H9 (cell line): ENCODE measurements around the gene ABCC4. TPM values are rescaled to one million over a fixed set of nuclear protein-coding genes. Genes with fewer than 3 reads are reported as not detected.

Experiments used
- DNase-seq: peaks from one replicate; pipeline ENCODE4 v3.0.0-alpha.2; 2017
- H2AFZ ChIP-seq: one replicate; pipeline ENCODE4 v1.6.1; 2013; ENCODE audit warnings: mild to moderate bottlenecking, low read length, control low read depth, moderate library complexity
- H2AK5ac ChIP-seq: 2 replicates; pipeline ENCODE4 v1.6.1; 2013; ENCODE audit warnings: low read length, control low read depth, mixed read lengths; ENCODE audit not compliant: insufficient read length
- H2BK120ac ChIP-seq: one replicate; pipeline ENCODE4 v1.6.1; 2013; ENCODE audit warnings: low read depth, mild to moderate bottlenecking, low read length, control low read depth, inconsistent platforms; ENCODE audit not compliant: poor library complexity, severe bottlenecking
- H2BK12ac ChIP-seq: 2 replicates; pipeline ENCODE4 v1.6.1; 2013; ENCODE audit warnings: low read length, control low read depth, mixed read lengths, low read depth; ENCODE audit not compliant: insufficient read length
- H2BK15ac ChIP-seq: 2 replicates; pipeline ENCODE4 v1.6.1; 2013; ENCODE audit warnings: low read depth, low read length, control low read depth
- H2BK20ac ChIP-seq: one replicate; pipeline ENCODE4 v1.6.1; 2013; ENCODE audit warnings: low read depth, mild to moderate bottlenecking, low read length, control low read depth, inconsistent platforms; ENCODE audit not compliant: poor library complexity, severe bottlenecking
- H2BK5ac ChIP-seq: 2 replicates; pipeline ENCODE4 v1.6.1; 2013; ENCODE audit warnings: low read length, control low read depth, mixed read lengths; ENCODE audit not compliant: insufficient read length
- H3K14ac ChIP-seq: 2 replicates; pipeline ENCODE4 v1.6.1; 2013; ENCODE audit warnings: low read length, control low read depth; ENCODE audit not compliant: insufficient read depth
- H3K18ac ChIP-seq: 2 replicates; pipeline ENCODE4 v1.6.1; 2013; ENCODE audit warnings: low read depth, mild to moderate bottlenecking, mixed read lengths, low read length, control low read depth; ENCODE audit not compliant: insufficient read length
- H3K23ac ChIP-seq: 2 replicates; pipeline ENCODE4 v1.6.1; 2013; ENCODE audit warnings: low read length, control low read depth, mixed read lengths, low read depth; ENCODE audit not compliant: insufficient read length
- H3K23me2 ChIP-seq: 2 replicates; pipeline ENCODE4 v1.6.1; 2013; ENCODE audit warnings: low read depth, mild to moderate bottlenecking, mixed read lengths, low read length, control low read depth; ENCODE audit not compliant: insufficient read length, poor library complexity, severe bottlenecking
- H3K27ac ChIP-seq: 2 replicates; pipeline ENCODE4 v1.5.1; 2013; ENCODE audit warnings: low read length, control low read depth, mixed read lengths, low read depth; ENCODE audit not compliant: insufficient read length
- H3K27me3 ChIP-seq: 2 replicates; pipeline ENCODE4 v1.6.1; 2013; ENCODE audit warnings: low read length, control low read depth, inconsistent platforms; ENCODE audit not compliant: insufficient read depth
- H3K4ac ChIP-seq: 2 replicates; pipeline ENCODE4 v1.6.1; 2013; ENCODE audit warnings: low read depth, mild to moderate bottlenecking, control low read depth, inconsistent platforms, low read length, moderate library complexity
- H3K4me1 ChIP-seq: 2 replicates; pipeline ENCODE4 v1.6.1; 2013; ENCODE audit warnings: low read length, control low read depth, inconsistent platforms; ENCODE audit not compliant: insufficient read depth
- H3K4me2 ChIP-seq: 2 replicates; pipeline ENCODE4 v1.6.1; 2013; ENCODE audit warnings: low read length, control low read depth, mixed read lengths; ENCODE audit not compliant: insufficient read length, insufficient read depth
- H3K56ac ChIP-seq: 2 replicates; pipeline ENCODE4 v1.6.1; 2013; ENCODE audit warnings: low read depth, mild to moderate bottlenecking, mixed read lengths, low read length, control low read depth; ENCODE audit not compliant: insufficient read length
- H3K79me1 ChIP-seq: 2 replicates; pipeline ENCODE4 v1.6.1; 2013; ENCODE audit warnings: low read depth, mild to moderate bottlenecking, moderate library complexity, low read length, control low read depth, inconsistent platforms; ENCODE audit not compliant: insufficient read depth, poor library complexity, severe bottlenecking
- H3K79me2 ChIP-seq: 2 replicates; pipeline ENCODE4 v1.6.1; 2013; ENCODE audit warnings: low read length, control low read depth, inconsistent platforms; ENCODE audit not compliant: insufficient read depth
- H3K9ac ChIP-seq: 2 replicates; pipeline ENCODE4 v1.6.1; 2013; ENCODE audit warnings: low read length, control low read depth, mixed read lengths; ENCODE audit not compliant: insufficient read length; ENCODE audit errors: extremely low read depth
- H3K9me3 ChIP-seq: one replicate; pipeline ENCODE4 v1.6.1; 2013; ENCODE audit warnings: low read depth, low read length, inconsistent platforms; ENCODE audit not compliant: control insufficient read depth
- H3T11ph ChIP-seq: one replicate; pipeline ENCODE4 v1.6.1; 2013; ENCODE audit warnings: mild to moderate bottlenecking, low read length, control low read depth, inconsistent platforms
- H4K20me1 ChIP-seq: one replicate; pipeline ENCODE4 v1.6.1; 2013; ENCODE audit not compliant: control insufficient read depth, insufficient read length, insufficient read depth
- H4K5ac ChIP-seq: 2 replicates; pipeline ENCODE4 v1.6.1; 2013; ENCODE audit warnings: low read depth, mild to moderate bottlenecking, mixed read lengths, low read length, control low read depth; ENCODE audit not compliant: insufficient read length
- H4K8ac ChIP-seq: replicated peaks from 2 replicates; pipeline ENCODE4 v1.6.1; 2013; ENCODE audit warnings: low read length, control low read depth, mixed read lengths, low read depth; ENCODE audit not compliant: insufficient read length
- H4K91ac ChIP-seq: 2 replicates; pipeline ENCODE4 v1.6.1; 2013; ENCODE audit warnings: low read depth, mild to moderate bottlenecking, moderate library complexity, mixed read lengths, low read length, control low read depth; ENCODE audit not compliant: insufficient read length
- H3K27ac Mint-ChIP-seq, 3 experiments: 2 replicates in 2 of 3; 3 replicates in 1 of 3; pipeline ENCODE4 v1.8.0; 2020 to 2021; ENCODE audit warnings: mixed read lengths in 3 of 3, mild to moderate bottlenecking in 1 of 3, moderate library complexity in 1 of 3
- H3K27me3 Mint-ChIP-seq: 2 replicates; pipeline ENCODE4 v1.8.0; 2021; ENCODE audit warnings: low read depth, mild to moderate bottlenecking, moderate library complexity, mixed read lengths
- H3K36me3 Mint-ChIP-seq, 3 experiments: 2 replicates in 2 of 3; 3 replicates in 1 of 3; pipeline ENCODE4 v1.8.0; 2020 to 2021; ENCODE audit warnings: low read depth in 3 of 3, mixed read lengths in 3 of 3; ENCODE audit not compliant: insufficient read depth in 1 of 3
- H3K4me1 Mint-ChIP-seq, 2 experiments: 2 replicates each; pipeline ENCODE4 v1.8.0; 2020; ENCODE audit warnings: mixed read lengths in 2 of 2
- H3K4me3 Mint-ChIP-seq, 2 experiments: 2 replicates in 1 of 2; 3 replicates in 1 of 2; pipeline ENCODE4 v1.8.0; 2020 to 2021; ENCODE audit warnings: mild to moderate bottlenecking in 2 of 2, mixed read lengths in 2 of 2, moderate library complexity in 1 of 2
- H3K9me3 Mint-ChIP-seq, 2 experiments: 2 replicates in 1 of 2; 3 replicates in 1 of 2; pipeline ENCODE4 v1.8.0; 2020; ENCODE audit warnings: mild to moderate bottlenecking in 2 of 2, mixed read lengths in 2 of 2, moderate library complexity in 1 of 2
- CTCF ChIP-seq: fragments of 200-600 bp; sonication (generic); conservative IDR thresholded peaks from 3 replicates; pipeline ENCODE4 v1.8.0; 2021; ENCODE audit warnings: antibody characterized with exemption, mild to moderate bottlenecking
- WGBS: extraction: QIAGEN DNeasy Blood & Tissue Kit; methylation state at CpG from one replicate; pipeline ENCODE4 v1.1.7; 2013; ENCODE audit warnings: missing lambda C conversion rate, low lambda C conversion rate, mixed read lengths; ENCODE audit not compliant: insufficient read length; ENCODE audit errors: extremely low coverage; 5-methylcytosine and 5-hydroxymethylcytosine counted together
- total RNA-seq: library from RNA; stranded (reverse); gene quantifications from 2 replicates; pipeline ENCODE4 v1.2.1, GENCODE V29; 2021

ABCC4 gene
- total RNA-seq, 1 experiment from 2014 or later: 5.9 TPM

GRCh38 chr13:95058680-95059079 is 242.6 kb downstream of the ABCC4 start:
- H3K4me3 Mint-ChIP-seq: no peak overlapping the region
- Histone ChIP-seq H2BK15ac (no peak overlapping the region), H4K91ac (no peak overlapping the region), H3K4me1 (peaks cover 3% of the 10 kb centered on the region; the same call in 1 of the 2 replicates), H3K18ac (no peak overlapping the region), H2BK12ac (no peak overlapping the region), H3K27ac (no peak overlapping the region), H3K4ac (no peak overlapping the region), H3T11ph (no peak overlapping the region), H3K23ac (no peak overlapping the region), H3K27me3 (no peaks in the 10 kb centered on the region), H3K79me1 (no peaks in the 10 kb centered on the region), H2BK5ac (no peak overlapping the region), H3K9me3 (no peaks in the 10 kb centered on the region), H2AFZ (no peak overlapping the region), H3K14ac (no peak overlapping the region), H4K5ac (no peak overlapping the region), H2BK120ac (no peak overlapping the region), H2BK20ac (no peak overlapping the region), H3K4me2 (no peak overlapping the region), H4K8ac (no peak overlapping the region), H4K20me1 (no peaks in the 10 kb centered on the region), H3K23me2 (no peaks in the 10 kb centered on the region), H3K56ac (no peak overlapping the region), H3K9ac (no peak overlapping the region), H3K79me2 (no peaks in the 10 kb centered on the region), H2AK5ac (no peak overlapping the region)
- peaks cover 0 to 2% (median 0%) of the 10 kb centered on the region in 3 experiments; a peak in 2 of 7 replicates for H3K36me3 Mint-ChIP-seq
- no peaks in the 10 kb centered on the region for H3K9me3 Mint-ChIP-seq
- TF ChIP-seq CTCF: no peak
- peaks cover 26 to 32% of the 10 kb centered on the region in 2 experiments for H3K4me1 Mint-ChIP-seq
- no CpG with 5 or more reads among the region's 7 CpGs for WGBS
- DNase-seq: no peak
- peak overlapping the region in 1 of 3 experiments; percentile 8; a peak in 3 of 7 replicates for H3K27ac Mint-ChIP-seq
- no peaks in the 10 kb centered on the region for H3K27me3 Mint-ChIP-seq
